Epithelial cell of proximal tubule (primary cell): ENCODE data around the gene CYP2C18. TPM values are rescaled to one million over a fixed set of nuclear protein-coding genes. Genes with fewer than 3 reads are reported as not detected.
"Not testable (repeated sequence)": the region's sequence is repeated elsewhere in the genome, so short reads cannot be mapped to it uniquely, and the experiment has no call there.

Source experiments
- DNase-seq: peaks from one replicate; pipeline ENCODE4 v3.0.0-alpha.2; 2011; ENCODE audit warnings: low read depth
- H3K4me3 ChIP-seq: 2 replicates; pipeline ENCODE4 v1.5.1; 2011; ENCODE audit warnings: low read depth, mild to moderate bottlenecking, low read length
- CTCF ChIP-seq: conservative IDR thresholded peaks from 2 replicates; pipeline ENCODE4 v1.5.1; 2012; ENCODE audit warnings: low read depth, mild to moderate bottlenecking, low read length
- total RNA-seq: library from RNA; depleted of rRNA; stranded (reverse); fragments of >200 nt; gene quantifications from 2 replicates; pipeline ENCODE4 v1.2.3, GENCODE V29; 2015

The CYP2C18 gene
- total RNA-seq, 1 donor from 2014 or later, result not detected

GRCh38 chr10:94666391-94667102 lies 17.0 kb upstream of the CYP2C18 start:
- H3K4me3 ChIP-seq, result no peak overlapping the region
- TF ChIP-seq CTCF, result no peak
- DNase-seq, result no peak

GRCh38 chr10:94673614-94674321 lies 9.8 kb upstream of the CYP2C18 start:
- DNase-seq, result peak; percentile 13
- no peak for TF ChIP-seq CTCF

GRCh38 chr10:94676496-94676895 lies 7.0 kb upstream of the CYP2C18 start:
- TF ChIP-seq CTCF, result no peak
- DNase-seq, result no peak
- no peak overlapping the region for H3K4me3 ChIP-seq

More at GRCh38 chr10:94673614-94674321, 9.8 kb upstream of the CYP2C18 start:
- H3K4me3 ChIP-seq, result no peak overlapping the region

GRCh38 chr10:94677691-94678090 lies 5.8 kb upstream of the CYP2C18 start:
- no peak overlapping the region for H3K4me3 ChIP-seq
- peak; percentile 61 for TF ChIP-seq CTCF
- no peak for DNase-seq

GRCh38 chr10:94678475-94678874 lies 5.1 kb upstream of the CYP2C18 start:
- no peak overlapping the region for H3K4me3 ChIP-seq
- no peak for DNase-seq
- no peak for TF ChIP-seq CTCF

GRCh38 chr10:94680544-94680943 lies 3.0 kb upstream of the CYP2C18 start:
- TF ChIP-seq CTCF, result no peak
- DNase-seq, result peak; percentile 96
- no peak overlapping the region for H3K4me3 ChIP-seq

- DNase-seq, H3K4me3 ChIP-seq: not testable (repeated sequence)
Measured at GRCh38 chr10:94682636-94683035, 893 bp upstream of the CYP2C18 start.
